Urinary bladder (tissue), 4 donors: ENCODE measurements around the gene XIRP1. TPM values are rescaled to one million over a fixed set of nuclear protein-coding genes. Genes with fewer than 3 reads are reported as not detected.

ENCODE experiments used
- DNase-seq: peaks from one replicate; pipeline ENCODE4 v3.0.0-alpha.2; 2015; ENCODE audit errors: extremely low spot score
- H3K27ac ChIP-seq: one replicate; pipeline ENCODE4 v1.5.1; 2013; ENCODE audit warnings: low read depth, mild to moderate bottlenecking, moderate library complexity
- H3K36me3 ChIP-seq: one replicate; pipeline ENCODE4 v1.6.1; 2013; ENCODE audit warnings: mild to moderate bottlenecking, moderate library complexity; ENCODE audit not compliant: insufficient read depth
- H3K4me1 ChIP-seq: one replicate; pipeline ENCODE4 v1.6.1; 2013; ENCODE audit warnings: mild to moderate bottlenecking, moderate library complexity; ENCODE audit not compliant: insufficient read depth
- H3K4me3 ChIP-seq: one replicate; pipeline ENCODE4 v1.5.1; 2013; ENCODE audit warnings: low read depth, low read length
- WGBS: extraction: QIAGEN DNeasy Blood & Tissue Kit; methylation state at CpG from one replicate; pipeline ENCODE4 v1.1.7; 2013; 5-methylcytosine and 5-hydroxymethylcytosine counted together
- polyA plus RNA-seq: library from polyadenylated mRNA; stranded (reverse); fragments of 200-250 nt; gene quantifications from one replicate; pipeline ENCODE4 v1.2.3, GENCODE V29; 2013
- total RNA-seq: library from RNA; depleted of rRNA; stranded (reverse); fragments of >200 nt; gene quantifications from one replicate; pipeline ENCODE4 v1.2.3, GENCODE V29; 2014
- donor health status: healthy with polysubstance abuse.
- donor health status: healthy.

XIRP1 gene
- total and polyA plus RNA-seq, 2 donors, result 0.03 to 1.1 TPM

DNA sequence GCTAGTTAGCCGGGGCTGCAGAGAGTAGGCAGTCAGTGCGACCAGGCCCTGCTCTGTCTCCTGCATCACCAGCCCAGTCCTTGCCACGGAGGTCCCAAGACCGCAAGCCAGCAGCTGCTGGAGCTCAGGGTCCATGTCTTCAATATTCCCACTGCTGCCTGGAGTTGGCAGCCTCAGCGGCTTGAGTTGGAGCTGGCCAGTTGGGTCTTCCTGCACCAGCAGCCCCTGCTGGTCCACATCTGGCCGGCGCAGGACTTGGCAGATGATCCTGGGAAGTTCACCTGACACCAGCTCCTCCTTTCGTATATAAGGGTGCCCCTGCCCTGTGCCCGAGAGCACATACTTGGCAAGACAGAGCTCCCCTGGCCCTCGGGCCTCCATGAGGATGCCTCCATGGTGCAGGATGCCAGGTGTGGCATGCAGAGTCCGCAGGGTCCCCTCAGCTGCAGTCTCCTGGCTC, 5.7 kb downstream of the XIRP1 start:
- DNase-seq, result no peak
- H3K27ac ChIP-seq, result no peak overlapping the region
- no peaks in the 10 kb centered on the region for H3K36me3 ChIP-seq
- WGBS, result 85% methylated on average over 11 of the region's 11 CpGs
- no peak overlapping the region for H3K4me3 ChIP-seq
- no peaks in the 10 kb centered on the region for H3K4me1 ChIP-seq

DNA sequence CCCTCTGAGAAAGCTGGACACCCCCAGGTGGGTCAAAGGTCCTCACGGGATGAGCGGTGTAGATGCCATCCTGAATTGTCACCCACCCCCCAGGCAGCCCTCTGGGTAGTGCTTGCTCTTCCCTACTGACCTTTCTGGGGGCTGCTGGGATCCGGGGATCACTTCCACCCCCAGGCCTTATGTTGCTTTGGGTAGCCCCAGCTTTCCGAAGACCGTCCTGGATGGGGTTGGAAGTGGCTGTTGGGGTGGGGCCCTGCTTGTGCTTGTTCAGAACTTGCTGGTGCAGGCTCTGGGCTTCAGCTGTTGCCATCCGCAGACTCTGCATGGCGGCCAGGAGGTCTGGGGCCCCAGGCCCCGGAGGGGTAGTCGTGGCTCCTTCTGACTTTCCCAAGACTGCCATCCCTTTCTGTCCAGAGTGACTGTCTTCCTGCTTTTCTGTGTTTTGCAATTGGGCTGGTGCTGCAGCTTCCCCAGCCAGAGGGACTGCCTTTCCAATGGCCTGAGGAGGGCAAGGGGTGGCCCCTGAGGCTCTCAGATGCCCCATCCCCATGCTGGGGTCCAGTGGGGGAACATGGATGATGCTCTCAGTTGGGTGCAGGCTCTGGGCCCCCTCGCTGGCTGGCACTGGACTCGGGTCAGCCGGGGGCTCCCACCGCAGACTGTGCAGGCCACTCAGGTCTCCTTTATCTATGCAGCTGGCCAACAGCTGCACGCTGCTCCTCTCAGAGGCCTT, 6.3 kb downstream of the XIRP1 start:
- Histone ChIP-seq H3K27ac (no peak overlapping the region), H3K4me1 (no peaks in the 10 kb centered on the region), H3K4me3 (no peak overlapping the region), H3K36me3 (no peaks in the 10 kb centered on the region)
- DNase-seq, result no peak
- whole genome bisulfite sequencing, result 85% methylated on average over 14 of the region's 14 CpGs

DNA sequence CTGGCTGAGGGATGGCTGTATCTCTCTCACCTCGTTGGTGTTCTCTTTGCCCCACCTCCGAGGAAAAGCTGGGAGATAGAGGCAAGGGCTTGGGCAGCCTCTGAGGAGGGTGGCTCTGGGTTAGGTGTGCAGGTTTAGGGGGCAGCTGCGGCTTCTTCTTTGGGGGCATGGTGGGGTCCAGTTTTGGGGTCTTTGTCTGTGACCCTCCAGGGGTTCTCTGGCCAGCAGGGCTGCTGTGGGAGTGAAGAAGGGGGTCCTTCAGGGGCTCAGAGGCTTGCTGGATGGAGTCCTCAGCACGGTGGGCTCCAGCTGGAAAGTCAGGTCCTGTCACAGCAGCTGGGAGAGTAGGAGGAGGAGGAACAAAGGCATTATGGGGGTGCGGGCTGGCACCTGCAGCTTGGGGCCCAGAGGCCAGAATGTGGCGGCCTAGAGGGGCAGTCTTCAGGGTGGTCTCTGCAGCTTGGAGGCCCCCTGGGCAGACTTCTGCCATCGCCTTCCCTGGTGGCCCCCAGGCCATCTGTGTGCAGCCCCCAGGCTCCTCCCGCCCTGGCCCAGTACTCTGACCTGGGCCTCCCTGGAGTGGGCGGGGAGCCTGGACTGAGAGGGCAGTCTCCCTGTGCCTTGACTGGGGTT, 7.0 kb downstream of the XIRP1 start:
- Histone ChIP-seq H3K4me3 (no peak overlapping the region), H3K4me1 (no peaks in the 10 kb centered on the region), H3K36me3 (no peaks in the 10 kb centered on the region), H3K27ac (no peak overlapping the region)
- WGBS, result 94% methylated on average over 9 of the region's 9 CpGs
- DNase-seq, result no peak

DNA sequence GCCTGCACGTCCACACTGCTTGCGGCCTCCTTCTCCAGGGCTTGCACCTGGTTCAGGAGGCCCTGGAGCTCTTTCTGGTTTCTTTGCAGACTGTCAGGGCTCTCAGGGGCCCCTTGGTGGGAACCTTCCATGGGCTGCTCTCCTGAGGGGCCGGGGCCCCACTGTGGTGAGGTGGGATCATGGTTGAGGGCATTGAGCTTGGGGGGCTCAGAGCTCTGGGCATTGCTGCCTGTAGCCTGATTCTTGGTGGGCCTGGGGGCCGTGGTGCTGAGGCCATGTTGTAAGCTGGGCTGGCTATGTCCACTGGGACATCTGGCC, 7.5 kb downstream of the XIRP1 start:
- no peaks in the 10 kb centered on the region for H3K36me3 ChIP-seq
- no peak overlapping the region for H3K27ac ChIP-seq
- DNase-seq, result no peak
- no peaks in the 10 kb centered on the region for H3K4me1 ChIP-seq
- no peak overlapping the region for H3K4me3 ChIP-seq
- 96% methylated on average over 4 of the region's 4 CpGs for WGBS

DNA sequence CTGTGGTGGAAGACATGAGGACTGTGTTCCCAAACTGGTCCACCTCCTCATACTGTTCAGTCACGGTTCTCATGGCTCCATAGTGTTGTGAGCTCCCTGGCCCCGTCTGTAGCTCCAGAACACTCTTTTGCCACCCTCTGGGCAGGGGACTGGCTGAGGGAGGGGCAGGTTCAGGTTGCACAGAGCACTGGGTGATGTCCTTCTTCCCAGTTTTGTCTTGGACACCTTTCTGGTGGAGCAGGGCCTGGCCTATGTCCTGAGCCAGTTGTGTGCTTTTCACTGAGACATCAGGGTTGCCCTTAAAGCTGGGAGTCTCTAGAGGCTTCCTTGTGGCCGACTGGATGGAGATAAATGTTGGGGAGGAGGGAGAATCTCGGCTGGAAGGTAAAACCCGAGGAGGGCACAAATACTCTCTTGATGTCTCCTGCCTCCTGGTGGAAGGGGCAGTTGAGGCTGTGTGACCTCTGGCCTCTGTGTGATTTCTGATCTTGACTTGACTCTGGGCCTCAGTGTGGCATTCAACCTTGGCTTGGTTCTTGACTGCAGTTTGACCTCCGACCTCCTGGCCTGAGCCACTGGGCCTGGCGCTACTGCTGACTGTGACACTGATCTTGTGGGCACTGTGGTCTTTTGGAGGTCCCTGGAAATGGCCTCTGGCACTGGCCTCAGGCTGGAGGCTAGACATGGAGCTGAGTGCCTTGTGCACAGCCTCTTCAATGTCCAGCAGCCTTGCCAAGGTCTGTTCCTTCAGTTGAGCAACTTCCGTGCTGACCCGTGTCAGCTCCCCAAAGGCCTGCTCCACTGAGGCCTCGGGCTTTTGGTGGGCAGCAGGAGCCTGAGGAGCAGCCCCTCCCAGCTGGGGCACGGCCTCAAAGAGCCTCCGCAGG, 8.1 kb downstream of the XIRP1 start:
- Histone ChIP-seq H3K36me3 (no peaks in the 10 kb centered on the region), H3K4me3 (no peak overlapping the region), H3K4me1 (no peaks in the 10 kb centered on the region), H3K27ac (no peak overlapping the region)
- DNase-seq, result no peak
- WGBS, result 79% methylated on average over 12 of the region's 12 CpGs

DNA sequence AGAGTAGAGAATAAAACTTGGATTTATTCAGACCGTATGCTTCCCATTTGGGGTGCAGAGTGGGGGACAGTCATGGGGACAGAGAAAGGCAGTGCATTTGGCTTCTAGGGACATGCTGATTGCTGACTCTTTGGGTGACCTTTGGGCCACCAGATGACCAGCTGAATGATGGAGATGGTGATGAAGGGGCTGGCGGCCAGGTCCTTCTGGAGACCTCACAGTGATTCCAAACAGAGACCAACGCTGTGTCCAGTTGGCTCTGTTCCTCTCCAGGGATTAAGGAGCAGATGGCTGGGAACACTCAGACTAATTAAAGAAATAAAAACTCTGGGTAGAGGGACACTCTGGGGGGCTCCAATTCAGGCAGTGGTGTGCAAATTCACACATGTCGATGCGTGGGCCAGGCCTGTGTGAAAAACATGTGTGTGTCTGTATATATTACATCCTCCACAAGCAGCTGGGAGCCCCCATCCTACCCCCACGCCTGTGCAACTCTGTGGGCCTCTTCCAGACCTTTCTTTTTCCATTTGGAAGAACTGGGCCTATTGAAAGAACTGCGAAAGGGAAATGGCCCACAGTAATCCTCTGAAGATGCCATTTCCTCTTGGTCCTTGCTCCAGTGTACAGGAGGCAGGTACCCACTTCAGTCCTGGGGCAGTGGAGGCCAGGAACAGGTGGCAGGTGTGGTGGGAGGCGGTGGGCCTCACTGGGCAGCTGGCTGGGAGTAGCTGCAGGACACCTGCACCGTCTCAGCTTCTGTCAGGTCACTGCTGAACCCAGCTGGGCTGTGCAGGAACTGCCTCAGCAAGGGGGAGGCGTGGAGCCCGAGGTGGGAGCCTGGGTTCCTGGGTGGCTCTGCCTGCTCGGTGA, 8.9 kb downstream of the XIRP1 start:
- H3K4me3 ChIP-seq, result no peak overlapping the region
- WGBS, result 55% methylated on average over 12 of the region's 12 CpGs
- no peaks in the 10 kb centered on the region for H3K4me1 ChIP-seq
- H3K27ac ChIP-seq, result peak overlapping the region; percentile 63
- H3K36me3 ChIP-seq, result no peaks in the 10 kb centered on the region
- no peak for DNase-seq

DNA sequence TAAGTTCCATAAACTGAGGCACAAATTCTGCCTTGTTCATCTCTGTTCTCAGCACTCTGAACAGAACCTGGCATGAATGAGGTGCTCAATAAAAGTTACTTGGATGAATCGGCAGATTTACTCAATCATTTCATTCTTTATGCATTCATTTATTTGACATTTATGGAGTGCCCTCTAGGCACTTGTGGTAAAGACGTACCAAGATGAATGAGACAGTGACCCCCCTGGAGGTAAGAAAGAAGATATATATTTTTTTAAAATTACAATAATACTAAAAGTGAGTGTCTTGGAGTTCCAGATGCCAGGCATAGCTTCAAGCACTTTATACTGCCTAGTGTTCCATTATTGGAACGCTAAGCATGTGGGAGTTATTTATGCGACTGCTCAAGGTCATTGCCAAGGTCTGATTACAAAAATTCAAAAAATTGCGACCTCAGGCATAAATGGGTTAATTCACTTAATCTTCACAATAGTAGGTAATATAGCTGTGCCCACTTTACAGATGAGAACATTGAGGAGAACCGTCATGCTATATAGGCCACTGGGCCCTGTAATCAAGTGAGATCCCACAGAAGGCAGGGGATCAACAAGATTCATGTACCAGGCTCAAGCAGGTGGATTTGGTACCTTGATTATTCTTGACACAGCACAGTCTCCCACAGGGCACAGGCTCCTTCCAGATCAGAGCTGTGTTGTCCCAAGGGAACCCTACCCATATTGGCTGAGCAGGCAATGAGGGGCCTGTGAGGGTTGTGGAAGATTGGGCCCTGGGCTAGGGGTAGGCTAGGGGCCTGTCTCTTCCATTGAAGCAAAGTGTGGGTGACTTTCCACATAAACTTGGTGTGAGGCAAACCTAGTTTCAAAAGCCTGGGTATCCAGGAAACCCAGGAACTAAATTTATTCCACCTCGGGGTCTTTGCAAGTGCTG, 10.7 kb downstream of the XIRP1 start:
- DNase-seq, result no peak
- WGBS, result 86% methylated on average over 7 of the region's 7 CpGs
- Histone ChIP-seq H3K36me3 (no peaks in the 10 kb centered on the region), H3K4me1 (no peaks in the 10 kb centered on the region), H3K4me3 (no peak overlapping the region), H3K27ac (peak overlapping the region; percentile 48)

DNA sequence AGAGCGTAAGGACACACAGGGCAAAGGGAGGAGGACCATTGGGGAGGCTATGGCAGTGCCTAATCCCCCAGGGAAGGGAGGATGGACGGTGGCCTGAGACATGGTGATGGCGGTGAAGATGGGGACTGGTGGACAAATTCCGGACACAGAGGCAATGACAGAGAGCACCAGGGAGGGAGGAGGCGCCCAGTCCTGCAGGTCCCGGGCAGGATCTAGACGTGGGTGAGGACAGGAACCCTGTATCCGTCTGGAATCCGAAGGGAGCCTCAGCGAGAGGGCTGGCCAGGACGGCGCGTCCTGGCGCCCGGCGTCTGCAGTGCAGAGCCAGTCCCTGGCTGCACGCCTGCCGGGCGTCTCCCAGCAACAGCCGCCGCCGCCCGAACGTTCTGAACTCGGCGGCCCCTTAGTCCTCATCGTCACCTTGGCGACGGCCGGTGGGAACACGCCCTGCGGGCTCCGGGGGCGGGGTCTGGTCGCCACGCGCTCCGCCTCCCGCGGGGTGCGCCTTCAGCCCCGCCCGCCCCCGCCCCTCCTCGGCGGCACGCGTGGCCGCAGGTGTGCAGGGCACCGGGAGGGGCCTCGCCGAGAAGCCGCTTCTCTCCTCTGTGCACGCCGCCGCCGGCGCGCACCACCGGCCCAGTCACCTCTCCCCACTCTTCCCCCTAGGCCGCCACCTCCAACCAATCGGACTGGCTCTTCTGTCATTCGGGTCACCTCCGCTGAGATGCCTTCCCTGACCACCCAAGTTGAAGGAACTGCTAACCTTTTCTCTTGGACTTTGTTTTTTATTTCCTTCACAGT, 11.6 kb downstream of the XIRP1 start:
- no peaks in the 10 kb centered on the region for H3K36me3 ChIP-seq
- WGBS, result 3% methylated on average over 64 of the region's 64 CpGs
- DNase-seq, result peak; percentile 77
- H3K27ac ChIP-seq, result peak overlapping the region; percentile 79
- peak overlapping the region; percentile 8 for H3K4me3 ChIP-seq
- H3K4me1 ChIP-seq, result no peaks in the 10 kb centered on the region

DNA sequence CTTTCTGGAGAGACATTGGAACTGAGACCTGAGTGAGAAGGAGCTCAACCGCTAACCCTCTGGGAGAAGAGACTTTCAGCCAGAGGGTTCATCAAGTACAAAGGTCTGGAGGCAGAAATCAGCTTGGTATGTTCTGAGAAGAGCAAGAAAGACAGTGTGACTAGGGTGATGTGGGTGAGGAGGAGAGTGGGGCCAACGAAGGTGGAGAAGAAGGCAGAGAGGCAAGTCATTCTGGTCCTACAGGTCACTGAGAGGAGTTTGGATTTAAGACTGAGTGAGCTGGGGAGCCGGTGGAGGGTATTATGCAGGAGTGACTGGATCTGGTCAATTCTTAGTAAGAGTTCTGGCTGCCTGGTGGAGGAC, 12.2 kb downstream of the XIRP1 start:
- H3K36me3 ChIP-seq, result no peaks in the 10 kb centered on the region
- 55% methylated on average over 3 of the region's 3 CpGs for WGBS
- DNase-seq, result no peak
- no peak overlapping the region for H3K4me3 ChIP-seq
- H3K4me1 ChIP-seq, result no peaks in the 10 kb centered on the region
- peak overlapping the region; percentile 79 for H3K27ac ChIP-seq

DNA sequence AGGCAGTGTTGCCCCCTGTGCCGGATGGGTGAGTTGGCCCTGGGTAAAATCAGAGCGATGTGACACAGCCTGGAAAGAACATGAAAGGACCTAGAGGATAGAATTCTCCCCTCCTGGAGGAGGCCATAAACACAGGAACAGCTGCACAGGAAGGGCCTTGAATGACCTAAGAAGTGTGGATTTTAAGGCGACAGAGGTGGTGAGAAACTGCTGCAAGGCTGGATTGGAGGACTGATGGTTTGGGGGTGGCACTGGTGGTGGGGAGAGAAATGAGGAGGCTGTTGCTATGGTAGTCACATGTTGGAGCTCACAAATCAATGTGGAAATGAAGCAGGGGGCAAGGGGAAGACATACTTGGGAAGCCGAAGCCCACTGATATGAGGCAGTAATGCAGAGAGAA, 13.8 kb downstream of the XIRP1 start:
- Histone ChIP-seq H3K4me3 (no peak overlapping the region), H3K4me1 (no peaks in the 10 kb centered on the region), H3K27ac (no peak overlapping the region), H3K36me3 (no peaks in the 10 kb centered on the region)
- WGBS, result 55% methylated on average over 4 of the region's 4 CpGs
- no peak for DNase-seq

DNA sequence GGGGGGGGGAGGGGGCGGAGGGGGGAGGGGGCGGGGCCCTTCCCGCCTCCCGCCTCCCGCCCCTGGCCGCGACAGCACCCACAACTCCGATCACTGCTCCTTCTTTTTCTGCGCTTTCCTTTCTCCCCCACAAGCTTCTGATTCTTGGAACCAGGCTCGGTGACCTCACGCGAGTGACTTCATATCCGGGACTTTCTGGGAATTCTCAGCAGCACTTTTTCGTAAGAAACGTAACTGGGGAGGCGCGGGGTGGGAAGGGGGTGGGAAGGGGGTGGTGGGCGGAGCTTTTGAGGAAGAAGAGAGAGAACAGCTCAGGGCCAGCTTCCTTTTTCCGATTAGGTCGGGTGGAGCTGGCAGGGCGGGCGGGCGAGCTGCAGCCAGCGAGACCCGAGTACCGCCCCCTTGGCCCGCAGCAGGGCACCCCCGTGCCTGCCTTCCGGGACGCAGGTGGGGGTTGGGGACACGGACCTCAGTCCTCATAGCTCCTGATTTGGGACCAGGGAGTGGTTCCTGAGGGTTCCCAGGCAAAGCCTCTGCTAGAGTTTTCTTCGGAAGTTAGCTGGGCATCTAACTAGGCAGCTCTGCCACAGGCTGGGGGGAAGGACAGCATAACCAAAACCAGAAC, 14.6 kb downstream of the XIRP1 start:
- Histone ChIP-seq H3K4me3 (peak overlapping the region; percentile 47), H3K4me1 (no peaks in the 10 kb centered on the region), H3K27ac (peak overlapping the region; percentile 88), H3K36me3 (no peaks in the 10 kb centered on the region)
- DNase-seq, result peak; percentile 89
- under 1% methylated on average over 31 of the region's 32 CpGs for WGBS
